Activated naive CD8-positive, alpha-beta T cell treated with anti-CD3 and anti-CD28 coated beads, Interleukin-2, amount 10 ng/mL, durations not matched to agents 7 days and 5 days (primary cell): ENCODE measurements around the gene BRD3OS. TPM values are rescaled to one million over a fixed set of nuclear protein-coding genes. Genes with fewer than 3 reads are reported as not detected.
A peak's percentile ranks its signal among the peaks of the same experiment; 100 is the strongest.

ENCODE experiments used
- ATAC-seq: fragments of 150-1000 bp; cut with Tn5 transposase; one replicate; pipeline ENCODE4 v1.10.0; 2021; ENCODE audit warnings: low read depth, moderate library complexity
- POLR2A ChIA-PET: fragments of 350-600 bp; sonication (Branson Sonifier 250); formaldehyde crosslinking; loops from one replicate; lab custom pipeline; 2021; ENCODE audit warnings: antibody characterized with exemption; lab: Charles Lee
- DNase-seq: peaks from one replicate; pipeline ENCODE4 v3.0.0; 2021
- H3K27ac Mint-ChIP-seq: one replicate; pipeline ENCODE4 v1.8.0; 2022; ENCODE audit warnings: mild to moderate bottlenecking, mixed read lengths
- H3K27me3 Mint-ChIP-seq: one replicate; pipeline ENCODE4 v1.8.0; 2022; ENCODE audit warnings: mild to moderate bottlenecking, moderate library complexity, mixed read lengths
- H3K36me3 Mint-ChIP-seq: one replicate; pipeline ENCODE4 v1.8.0; 2021; ENCODE audit warnings: mild to moderate bottlenecking, mixed read lengths
- H3K4me1 Mint-ChIP-seq: one replicate; pipeline ENCODE4 v1.8.0; 2021; ENCODE audit warnings: mixed read lengths
- H3K4me3 Mint-ChIP-seq: one replicate; pipeline ENCODE4 v1.8.0; 2022; ENCODE audit warnings: mild to moderate bottlenecking, moderate library complexity, mixed read lengths
- H3K9me3 Mint-ChIP-seq: one replicate; pipeline ENCODE4 v1.8.0; 2021; ENCODE audit warnings: mixed read lengths
- total RNA-seq, 2 experiments: library from RNA; stranded (reverse); gene quantifications; one replicate each; pipeline ENCODE4 v1.2.3, GENCODE V29; 2021

BRD3OS gene
- total RNA-seq, 2 experiments from 2014 or later: 14.2 to 17.0 TPM

GRCh38 chr9:134050726-134051125, 25.4 kb downstream of the BRD3OS start:
- Mint-ChIP-seq H3K36me3 (no peaks in the 10 kb centered on the region), H3K4me3 (no peak overlapping the region), H3K27me3 (no peaks in the 10 kb centered on the region), H3K4me1 (no peaks in the 10 kb centered on the region), H3K9me3 (no peaks in the 10 kb centered on the region), H3K27ac (no peak overlapping the region)
- ATAC-seq: no peak
- DNase-seq: no peak
- POLR2A ChIA-PET: interaction anchor here (0.7 kb wide), 1 partner anchor 15 kb away, joined by 3 read pairs; no protein-coding TSS in a partner anchor

- POLR2A ChIA-PET: interaction anchor here (0.7 kb wide), 2 partner anchors 15 to 32 kb away, joined by 3 read pairs; no protein-coding TSS in a partner anchor
- ATAC-seq: no peak
- Mint-ChIP-seq H3K27ac (no peak overlapping the region), H3K4me3 (no peak overlapping the region), H3K27me3 (no peaks in the 10 kb centered on the region), H3K4me1 (peaks cover 3% of the 10 kb centered on the region), H3K36me3 (no peaks in the 10 kb centered on the region), H3K9me3 (no peaks in the 10 kb centered on the region)
- DNase-seq: no peak
Observed at GRCh38 chr9:134051319-134051718, 26.0 kb downstream of the BRD3OS start.

GRCh38 chr9:134052491-134052890, 27.2 kb downstream of the BRD3OS start:
- H3K4me1 Mint-ChIP-seq: peaks cover 3% of the 10 kb centered on the region
- POLR2A ChIA-PET: no interaction called here
- no peak overlapping the region for H3K27ac Mint-ChIP-seq
- no peak overlapping the region for H3K4me3 Mint-ChIP-seq
- ATAC-seq: no peak
- no peak for DNase-seq
- H3K36me3 Mint-ChIP-seq: no peaks in the 10 kb centered on the region
- H3K27me3 Mint-ChIP-seq: no peaks in the 10 kb centered on the region
- no peaks in the 10 kb centered on the region for H3K9me3 Mint-ChIP-seq

GRCh38 chr9:134052941-134053340, 27.7 kb downstream of the BRD3OS start:
- ATAC-seq (no peak), DNase-seq (no peak)
- H3K4me3 Mint-ChIP-seq: no peak overlapping the region
- no peaks in the 10 kb centered on the region for H3K36me3 Mint-ChIP-seq
- peaks cover 3% of the 10 kb centered on the region for H3K4me1 Mint-ChIP-seq
- H3K9me3 Mint-ChIP-seq: no peaks in the 10 kb centered on the region
- H3K27me3 Mint-ChIP-seq: no peaks in the 10 kb centered on the region
- H3K27ac Mint-ChIP-seq: no peak overlapping the region
- POLR2A ChIA-PET: no interaction called here

- H3K27me3 Mint-ChIP-seq: no peaks in the 10 kb centered on the region
- DNase-seq: no peak
Observed at GRCh38 chr9:134053401-134053871, 28.2 kb downstream of the BRD3OS start.

GRCh38 chr9:134053941-134054761, 28.9 kb downstream of the BRD3OS start:
- Mint-ChIP-seq H3K4me3 (no peak overlapping the region), H3K4me1 (peaks cover 3% of the 10 kb centered on the region), H3K9me3 (no peaks in the 10 kb centered on the region), H3K27ac (no peak overlapping the region), H3K27me3 (no peaks in the 10 kb centered on the region), H3K36me3 (no peaks in the 10 kb centered on the region)
- POLR2A ChIA-PET: no interaction called here
- no peak for DNase-seq
- ATAC-seq: no peak

More at GRCh38 chr9:134053401-134053871, 28.2 kb downstream of the BRD3OS start:
- H3K36me3 Mint-ChIP-seq: no peaks in the 10 kb centered on the region
- H3K9me3 Mint-ChIP-seq: no peaks in the 10 kb centered on the region
- no peak for ATAC-seq
- no peak overlapping the region for H3K4me3 Mint-ChIP-seq
- POLR2A ChIA-PET: no interaction called here
- H3K27ac Mint-ChIP-seq: no peak overlapping the region
- H3K4me1 Mint-ChIP-seq: peaks cover 3% of the 10 kb centered on the region

- DNase-seq (peak; percentile 23), ATAC-seq (no peak)
- H3K4me3 Mint-ChIP-seq: no peak overlapping the region
- POLR2A ChIA-PET: no interaction called here
- no peaks in the 10 kb centered on the region for H3K36me3 Mint-ChIP-seq
- no peak overlapping the region for H3K27ac Mint-ChIP-seq
- no peaks in the 10 kb centered on the region for H3K9me3 Mint-ChIP-seq
- peaks cover 5% of the 10 kb centered on the region for H3K4me1 Mint-ChIP-seq
- H3K27me3 Mint-ChIP-seq: no peaks in the 10 kb centered on the region
Observed at GRCh38 chr9:134054891-134055811, 29.9 kb downstream of the BRD3OS start.

- ATAC-seq (no peak), DNase-seq (peak; percentile 20)
- H3K27ac Mint-ChIP-seq: no peak overlapping the region
Observed at GRCh38 chr9:134055981-134056461, 30.7 kb downstream of the BRD3OS start.

GRCh38 chr9:134056483-134057306, 31.4 kb downstream of the BRD3OS start:
- peaks cover 9% of the 10 kb centered on the region for H3K4me1 Mint-ChIP-seq
- ATAC-seq (no peak), DNase-seq (peak; percentile 23)
- H3K27me3 Mint-ChIP-seq: no peaks in the 10 kb centered on the region
- POLR2A ChIA-PET: no interaction called here
- no peak overlapping the region for H3K27ac Mint-ChIP-seq
- H3K9me3 Mint-ChIP-seq: no peaks in the 10 kb centered on the region
- no peak overlapping the region for H3K4me3 Mint-ChIP-seq
- H3K36me3 Mint-ChIP-seq: no peaks in the 10 kb centered on the region

More at GRCh38 chr9:134055981-134056461, 30.7 kb downstream of the BRD3OS start:
- no peaks in the 10 kb centered on the region for H3K9me3 Mint-ChIP-seq
- no peak overlapping the region for H3K4me3 Mint-ChIP-seq
- peaks cover 9% of the 10 kb centered on the region for H3K4me1 Mint-ChIP-seq
- POLR2A ChIA-PET: no interaction called here
- no peaks in the 10 kb centered on the region for H3K27me3 Mint-ChIP-seq
- no peaks in the 10 kb centered on the region for H3K36me3 Mint-ChIP-seq

- Mint-ChIP-seq H3K9me3 (no peaks in the 10 kb centered on the region), H3K4me1 (peaks cover 9% of the 10 kb centered on the region), H3K27ac (no peak overlapping the region), H3K4me3 (no peak overlapping the region), H3K27me3 (no peaks in the 10 kb centered on the region), H3K36me3 (no peaks in the 10 kb centered on the region)
- DNase-seq (peak; percentile 23), ATAC-seq (no peak)
- POLR2A ChIA-PET: no interaction called here
Observed at GRCh38 chr9:134057307-134057657, 32.0 kb downstream of the BRD3OS start.

- Mint-ChIP-seq H3K27me3 (no peaks in the 10 kb centered on the region), H3K4me3 (no peak overlapping the region), H3K4me1 (peaks cover 9% of the 10 kb centered on the region), H3K9me3 (no peaks in the 10 kb centered on the region), H3K27ac (no peak overlapping the region), H3K36me3 (no peaks in the 10 kb centered on the region)
- DNase-seq: peak; percentile 26
- no peak for ATAC-seq
- POLR2A ChIA-PET: no interaction called here
Observed at GRCh38 chr9:134057751-134058701, 32.7 kb downstream of the BRD3OS start.

GRCh38 chr9:134058716-134059115, 33.4 kb downstream of the BRD3OS start:
- no peaks in the 10 kb centered on the region for H3K9me3 Mint-ChIP-seq
- H3K4me3 Mint-ChIP-seq: no peak overlapping the region
- no peaks in the 10 kb centered on the region for H3K27me3 Mint-ChIP-seq
- peaks cover 9% of the 10 kb centered on the region for H3K4me1 Mint-ChIP-seq
- H3K27ac Mint-ChIP-seq: no peak overlapping the region
- POLR2A ChIA-PET: no interaction called here
- ATAC-seq (no peak), DNase-seq (peak; percentile 15)
- H3K36me3 Mint-ChIP-seq: no peaks in the 10 kb centered on the region
